HEK293 (cell line): ENCODE measurements around the gene DYNLT4.

Experiments
- GFI1B ChIP-seq: fragments of 450-650 bp; formaldehyde crosslinking; IDR thresholded peaks from 2 replicates; pipeline ENCODE4 v1.5.1; 2016; ENCODE audit warnings: missing biosample characterization, missing genetic modification characterization
- GLIS2 ChIP-seq: fragments of 450-650 bp; formaldehyde crosslinking; IDR thresholded peaks from 2 replicates; pipeline ENCODE4 v1.5.1; 2016; ENCODE audit warnings: missing biosample characterization, missing genetic modification characterization
- HOXC10 ChIP-seq: sonication (generic); formaldehyde crosslinking; IDR thresholded peaks from 2 replicates; pipeline ENCODE4 v1.8.1; 2023; ENCODE audit warnings: mild to moderate bottlenecking, missing genetic modification reagents
- HOXD13 ChIP-seq: sonication (generic); formaldehyde crosslinking; IDR thresholded peaks from 2 replicates; pipeline ENCODE4 v1.8.0; 2022; ENCODE audit warnings: missing genetic modification reagents, borderline replicate concordance
- KLF1 ChIP-seq: fragments of 450-650 bp; formaldehyde crosslinking; IDR thresholded peaks from 2 replicates; pipeline ENCODE4 v1.5.1; 2016; ENCODE audit warnings: missing biosample characterization, missing genetic modification characterization
- KLF8 ChIP-seq: fragments of 450-650 bp; formaldehyde crosslinking; IDR thresholded peaks from 2 replicates; pipeline ENCODE4 v1.5.1; 2016; ENCODE audit warnings: missing biosample characterization, missing genetic modification characterization
- MYNN ChIP-seq: fragments of 450-650 bp; formaldehyde crosslinking; IDR thresholded peaks from 2 replicates; pipeline ENCODE4 v1.5.1; 2016; ENCODE audit warnings: missing biosample characterization, missing genetic modification characterization, borderline replicate concordance
- RBAK ChIP-seq: fragments of 450-650 bp; formaldehyde crosslinking; IDR thresholded peaks from 2 replicates; pipeline ENCODE4 v1.5.1; 2016; ENCODE audit warnings: missing biosample characterization, missing genetic modification characterization
- REPIN1 ChIP-seq: fragments of 450-650 bp; formaldehyde crosslinking; IDR thresholded peaks from 2 replicates; pipeline ENCODE4 v1.5.1; 2017; ENCODE audit warnings: missing biosample characterization, missing genetic modification characterization, low read depth
- SP2 ChIP-seq: fragments of 450-650 bp; formaldehyde crosslinking; IDR thresholded peaks from 2 replicates; pipeline ENCODE4 v1.5.1; 2016; ENCODE audit warnings: missing biosample characterization, missing genetic modification characterization
- ZBTB44 ChIP-seq: fragments of 450-650 bp; IDR thresholded peaks from 2 replicates; pipeline ENCODE4 v1.5.1; 2018; ENCODE audit warnings: missing biosample characterization, mild to moderate bottlenecking, missing genetic modification characterization
- ZBTB6 ChIP-seq: fragments of 450-650 bp; formaldehyde crosslinking; IDR thresholded peaks from 2 replicates; pipeline ENCODE4 v1.5.1; 2017; ENCODE audit warnings: missing biosample characterization, missing genetic modification characterization
- ZNF140 ChIP-seq: fragments of 450-650 bp; formaldehyde crosslinking; IDR thresholded peaks from 2 replicates; pipeline ENCODE4 v1.5.1; 2016; ENCODE audit warnings: missing biosample characterization, missing genetic modification characterization
- ZNF157 ChIP-seq: fragments of 450-650 bp; formaldehyde crosslinking; IDR thresholded peaks from 2 replicates; pipeline ENCODE4 v1.5.1; 2016; ENCODE audit warnings: missing biosample characterization, missing genetic modification characterization
- ZNF169 ChIP-seq: fragments of 450-650 bp; formaldehyde crosslinking; IDR thresholded peaks from 2 replicates; pipeline ENCODE4 v1.5.1; 2016; ENCODE audit warnings: missing biosample characterization, missing genetic modification characterization
- ZNF175 ChIP-seq: fragments of 450-650 bp; formaldehyde crosslinking; IDR thresholded peaks from 2 replicates; pipeline ENCODE4 v1.5.1; 2016; ENCODE audit warnings: missing biosample characterization, missing genetic modification characterization
- ZNF184 ChIP-seq: fragments of 450-650 bp; IDR thresholded peaks from 2 replicates; pipeline ENCODE4 v1.5.1; 2018; ENCODE audit warnings: missing biosample characterization, mild to moderate bottlenecking, missing genetic modification characterization
- ZNF19 ChIP-seq: fragments of 450-650 bp; formaldehyde crosslinking; IDR thresholded peaks from 2 replicates; pipeline ENCODE4; 2016; ENCODE audit warnings: missing biosample characterization, missing genetic modification characterization, low read depth
- ZNF223 ChIP-seq: fragments of 450-650 bp; formaldehyde crosslinking; IDR thresholded peaks from 2 replicates; pipeline ENCODE4 v1.5.1; 2016; ENCODE audit warnings: missing biosample characterization, missing genetic modification characterization
- ZNF302 ChIP-seq: fragments of 450-650 bp; formaldehyde crosslinking; IDR thresholded peaks from 2 replicates; pipeline ENCODE4 v1.5.1; 2016; ENCODE audit warnings: missing biosample characterization, missing genetic modification characterization, low read depth
- ZNF391 ChIP-seq: fragments of 450-650 bp; formaldehyde crosslinking; IDR thresholded peaks from 2 replicates; pipeline ENCODE4 v1.5.1; 2016; ENCODE audit warnings: low read depth, missing biosample characterization, missing genetic modification characterization, borderline replicate concordance
- ZNF510 ChIP-seq: fragments of 450-650 bp; formaldehyde crosslinking; IDR thresholded peaks from 2 replicates; pipeline ENCODE4 v1.5.1; 2018; ENCODE audit warnings: mild to moderate bottlenecking, missing genetic modification characterization, missing biosample characterization; ENCODE audit not compliant: insufficient replicate concordance
- ZNF548 ChIP-seq: fragments of 450-650 bp; formaldehyde crosslinking; IDR thresholded peaks from 2 replicates; pipeline ENCODE4 v1.5.1; 2016; ENCODE audit warnings: missing biosample characterization, missing genetic modification characterization
- ZNF580 ChIP-seq: fragments of 450-650 bp; formaldehyde crosslinking; IDR thresholded peaks from 2 replicates; pipeline ENCODE4 v1.5.1; 2016; ENCODE audit warnings: missing biosample characterization, missing genetic modification characterization
- ZNF600 ChIP-seq: fragments of 450-650 bp; formaldehyde crosslinking; IDR thresholded peaks from 2 replicates; pipeline ENCODE4 v1.5.1; 2016; ENCODE audit warnings: missing biosample characterization, missing genetic modification characterization
- ZNF610 ChIP-seq: fragments of 450-650 bp; formaldehyde crosslinking; IDR thresholded peaks from 2 replicates; pipeline ENCODE4 v1.5.1; 2016; ENCODE audit warnings: missing biosample characterization, missing genetic modification characterization, borderline replicate concordance
- ZNF645 ChIP-seq: fragments of 450-650 bp; formaldehyde crosslinking; IDR thresholded peaks from 2 replicates; pipeline ENCODE4; 2016; ENCODE audit warnings: missing biosample characterization, missing genetic modification characterization
- ZNF660 ChIP-seq: fragments of 450-650 bp; IDR thresholded peaks from 2 replicates; pipeline ENCODE4 v1.5.1; 2018; ENCODE audit warnings: missing biosample characterization, mild to moderate bottlenecking, missing genetic modification characterization
- ZNF664 ChIP-seq: fragments of 450-650 bp; formaldehyde crosslinking; IDR thresholded peaks from 2 replicates; pipeline ENCODE4 v1.5.1; 2016; ENCODE audit warnings: missing biosample characterization, missing genetic modification characterization
- ZNF76 ChIP-seq: fragments of 450-650 bp; formaldehyde crosslinking; IDR thresholded peaks from 2 replicates; pipeline ENCODE4; 2016; ENCODE audit warnings: low read depth, missing biosample characterization, missing genetic modification characterization, borderline replicate concordance
- ZNF837 ChIP-seq: fragments of 450-650 bp; formaldehyde crosslinking; IDR thresholded peaks from 2 replicates; pipeline ENCODE4 v1.5.1; 2016; ENCODE audit warnings: missing biosample characterization, missing genetic modification characterization
- ZSCAN30 ChIP-seq: fragments of 450-650 bp; IDR thresholded peaks from 2 replicates; pipeline ENCODE4 v1.5.1; 2018; ENCODE audit warnings: missing biosample characterization, mild to moderate bottlenecking, missing genetic modification characterization, moderate library complexity
- TF ChIP-seq, protein P1 (sequence below): fragments of 450-650 bp; formaldehyde crosslinking; IDR thresholded peaks from 2 replicates; pipeline ENCODE4 v1.5.1; 2016; ENCODE audit warnings: missing biosample characterization, missing genetic modification characterization

DYNLT4 gene

GRCh38 chr1:44819608-44820327 is 12.6 kb upstream of the DYNLT4 start (continued):
- TF ChIP-seq, protein P1, sequence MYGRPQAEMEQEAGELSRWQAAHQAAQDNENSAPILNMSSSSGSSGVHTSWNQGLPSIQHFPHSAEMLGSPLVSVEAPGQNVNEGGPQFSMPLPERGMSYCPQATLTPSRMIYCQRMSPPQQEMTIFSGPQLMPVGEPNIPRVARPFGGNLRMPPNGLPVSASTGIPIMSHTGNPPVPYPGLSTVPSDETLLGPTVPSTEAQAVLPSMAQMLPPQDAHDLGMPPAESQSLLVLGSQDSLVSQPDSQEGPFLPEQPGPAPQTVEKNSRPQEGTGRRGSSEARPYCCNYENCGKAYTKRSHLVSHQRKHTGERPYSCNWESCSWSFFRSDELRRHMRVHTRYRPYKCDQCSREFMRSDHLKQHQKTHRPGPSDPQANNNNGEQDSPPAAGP (tag by site-specific recombination), result peak; percentile 86
- no peak for TF ChIP-seq HOXD13
- TF ChIP-seq ZNF175, result no peak
- no peak for TF ChIP-seq ZSCAN30 (tag by site-specific recombination)
- no peak for TF ChIP-seq ZNF510 (tag by site-specific recombination)
- TF ChIP-seq ZBTB44, result no peak
- no peak for TF ChIP-seq GFI1B (tag by site-specific recombination)
- TF ChIP-seq ZNF660 (tag by site-specific recombination), result peak; percentile 93
- no peak for TF ChIP-seq MYNN (tag by site-specific recombination)
- no peak for TF ChIP-seq HOXC10 (CRISPR knock-in tag)
- no peak for TF ChIP-seq KLF1
- no peak for TF ChIP-seq ZNF223 (tag by site-specific recombination)
- TF ChIP-seq SP2 (tag by site-specific recombination), result peak; percentile 35; the same call in 1 of the 2 replicates
- TF ChIP-seq ZNF169 (tag by site-specific recombination), result no peak
- TF ChIP-seq RBAK (tag by site-specific recombination), result no peak
- TF ChIP-seq ZNF140 (tag by site-specific recombination), result no peak
- no peak for TF ChIP-seq ZNF645 (tag by site-specific recombination)
- peak; percentile 61 for TF ChIP-seq KLF8 (tag by site-specific recombination)
- TF ChIP-seq ZNF580, result no peak
- TF ChIP-seq ZBTB6 (tag by site-specific recombination), result 0 out of 2 replicates have a peak, but pooled peaks have one; percentile 15
- no peak for TF ChIP-seq ZNF664 (tag by site-specific recombination)
- TF ChIP-seq REPIN1, result no peak
- no peak for TF ChIP-seq ZNF302 (tag by site-specific recombination)
- no peak for TF ChIP-seq ZNF157 (tag by site-specific recombination)
- peak; percentile 99 for TF ChIP-seq ZNF76 (tag by site-specific recombination)
- no peak for TF ChIP-seq ZNF837 (tag by site-specific recombination)
- TF ChIP-seq ZNF600 (tag by site-specific recombination), result peak; percentile 60
- no peak; the same call in 1 of the 2 replicates for TF ChIP-seq ZNF610 (tag by site-specific recombination)
- TF ChIP-seq GLIS2 (tag by site-specific recombination), result no peak
- TF ChIP-seq ZNF548 (tag by site-specific recombination), result no peak
- TF ChIP-seq ZNF391 (tag by site-specific recombination), result peak; percentile 27; the same call in 1 of the 2 replicates
- TF ChIP-seq ZNF184 (tag by site-specific recombination), result 0 out of 2 replicates have a peak, but pooled peaks have one; percentile 25
- no peak for TF ChIP-seq ZNF19
